Activated naive CD4-positive, alpha-beta T cell treated with anti-CD3 and anti-CD28 coated beads, Interleukin-2, amount 50 U/mL, for 72 hours (primary cell): Measurements from ENCODE around the gene SLC2A3. TPM values are rescaled to one million over a fixed set of nuclear protein-coding genes. Genes with fewer than 3 reads are reported as not detected.
"Not testable (repeated sequence)": the region's sequence is repeated elsewhere in the genome, so short reads cannot be mapped to it uniquely, and the experiment has no call there.

ENCODE experiments used
- ATAC-seq, 2 donors: fragments of 150-1000 bp; cut with Tn5 transposase; 2 replicates each; pipeline ENCODE4 v1.10.0; 2021; ENCODE audit warnings: mild to moderate bottlenecking in 2 of 2, moderate library complexity in 2 of 2
- DNase-seq, 2 donors: peaks; one replicate each; pipeline ENCODE4 v3.0.0; 2021 to 2022; ENCODE audit warnings: low spot score in 2 of 2
- H3K27ac Mint-ChIP-seq, 2 donors: one replicate each; pipeline ENCODE4 v1.8.0; 2022; ENCODE audit warnings: mild to moderate bottlenecking in 2 of 2, mixed read lengths in 2 of 2
- H3K36me3 Mint-ChIP-seq, 2 donors: one replicate each; pipeline ENCODE4 v1.8.0; 2022; ENCODE audit warnings: mixed read lengths in 2 of 2
- H3K9me3 Mint-ChIP-seq, 2 donors: one replicate each; pipeline ENCODE4 v1.8.0; 2022; ENCODE audit warnings: mixed read lengths in 2 of 2
- total RNA-seq, 2 donors: library from RNA; stranded (reverse); gene quantifications; one replicate each; pipeline ENCODE4 v1.2.3, GENCODE V29; 2022

SLC2A3 gene
- 100 to 1,000 TPM; 207 to 521 TPM for total RNA-seq

DNA sequence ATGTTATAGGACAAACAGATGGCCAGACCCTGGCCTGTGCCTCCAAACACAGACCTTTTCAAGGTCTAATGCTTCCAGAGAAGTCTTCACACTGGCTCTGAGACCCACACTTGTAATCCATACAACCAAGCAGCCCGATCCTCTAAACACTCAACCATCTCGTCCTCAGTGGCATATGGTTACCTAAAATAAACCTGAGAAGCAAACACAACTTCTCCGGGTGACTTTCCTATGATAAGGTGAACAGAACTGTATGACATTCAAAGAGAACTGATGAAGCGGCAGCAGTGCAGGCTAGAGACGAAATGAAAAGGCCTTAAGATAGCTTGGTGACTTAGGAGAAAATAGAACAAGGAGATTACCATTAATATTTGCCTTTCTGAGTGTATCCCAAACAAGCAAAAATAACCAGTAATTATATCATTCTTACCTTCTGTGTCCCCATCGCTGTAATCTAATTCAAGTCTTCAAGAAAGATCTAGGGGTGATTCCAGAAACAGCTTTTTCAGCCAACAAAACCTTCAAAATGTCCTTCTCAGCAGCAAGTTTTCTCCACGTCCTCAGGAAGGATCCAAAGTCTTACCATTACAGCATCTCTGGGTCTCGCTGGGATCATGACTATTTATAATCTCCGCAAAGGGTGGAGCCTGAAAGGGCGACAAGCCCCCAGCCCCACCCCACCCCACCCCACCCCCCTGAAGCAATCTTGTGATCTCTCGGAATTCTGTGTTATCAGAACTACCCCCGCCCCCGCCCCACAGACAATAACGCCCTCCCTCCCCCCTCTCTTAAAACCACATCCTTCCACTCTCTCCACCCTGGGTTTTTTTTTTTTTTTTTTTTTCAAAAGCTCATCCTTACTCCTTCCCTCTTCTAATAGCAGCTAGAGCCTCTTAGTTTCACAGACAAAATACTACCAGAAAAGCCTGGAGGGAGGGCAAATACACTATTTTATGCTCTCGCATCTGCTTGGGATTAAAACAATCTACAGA is at the start of gene SLC2A3:
TSS of gene SLC2A3 (minus strand) at position 598 of the 992 bp plus-strand sequence. CDS start at position 445, 153 bp downstream.
- peak; percentile 78 to 92 for DNase-seq
- peaks cover 7 to 9% of the 10 kb centered on the region in 2 donors for H3K36me3 Mint-ChIP-seq
- H3K9me3 Mint-ChIP-seq: no peaks in the 10 kb centered on the region
- H3K27ac Mint-ChIP-seq: peak within 1 kb of the TSS in 1 of 2 donors; percentile 31
- ATAC-seq: peak; percentile 60 to 69

- Mint-ChIP-seq H3K36me3 (no peaks in the 10 kb centered on the region), H3K9me3 (no peaks in the 10 kb centered on the region), H3K27ac (no peak overlapping the region)
- DNase-seq (no peak), ATAC-seq (no peak)
Measured at GRCh38 chr12:7984900-7985299, 48.9 kb upstream of the SLC2A3 start.

- not testable (repeated sequence) for ATAC-seq, H3K27ac Mint-ChIP-seq, H3K36me3 Mint-ChIP-seq, H3K9me3 Mint-ChIP-seq, DNase-seq
Measured at GRCh38 chr12:7983460-7983859, 47.5 kb upstream of the SLC2A3 start.

- not testable (repeated sequence) for H3K27ac Mint-ChIP-seq, ATAC-seq, H3K9me3 Mint-ChIP-seq, H3K36me3 Mint-ChIP-seq, DNase-seq
Measured at GRCh38 chr12:7983019-7983418, 47.0 kb upstream of the SLC2A3 start.

- not testable (repeated sequence) for H3K36me3 Mint-ChIP-seq, DNase-seq, ATAC-seq, H3K9me3 Mint-ChIP-seq, H3K27ac Mint-ChIP-seq
Measured at GRCh38 chr12:7982332-7982735, 46.3 kb upstream of the SLC2A3 start.

DNA sequence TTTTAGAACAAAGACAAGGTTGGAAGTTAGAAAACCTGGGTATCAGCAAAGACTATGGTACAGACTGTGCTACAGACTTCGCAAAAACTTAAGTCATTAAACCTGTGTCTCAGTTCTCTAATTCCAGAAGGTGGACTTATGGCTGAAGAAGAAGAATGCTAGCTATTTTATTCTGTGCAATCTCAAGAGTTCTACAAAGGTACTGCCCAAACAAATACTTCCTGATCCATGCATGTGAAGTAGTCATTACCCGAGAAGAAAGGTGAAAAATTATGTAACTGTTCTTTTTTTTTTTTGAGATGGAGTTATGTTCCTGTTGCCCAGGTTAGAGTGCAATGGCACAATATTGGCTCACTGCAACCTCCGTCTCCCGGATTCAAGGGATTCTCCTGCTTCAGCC is 45.5 kb upstream of the SLC2A3 start:
- no peaks in the 10 kb centered on the region for H3K9me3 Mint-ChIP-seq
- ATAC-seq (no peak), DNase-seq (no peak)
- no peak overlapping the region for H3K27ac Mint-ChIP-seq
- H3K36me3 Mint-ChIP-seq: no peaks in the 10 kb centered on the region

- not testable (repeated sequence) for H3K9me3 Mint-ChIP-seq, DNase-seq, H3K36me3 Mint-ChIP-seq, H3K27ac Mint-ChIP-seq, ATAC-seq
Measured at GRCh38 chr12:7977351-7978124, 41.6 kb upstream of the SLC2A3 start.

DNA sequence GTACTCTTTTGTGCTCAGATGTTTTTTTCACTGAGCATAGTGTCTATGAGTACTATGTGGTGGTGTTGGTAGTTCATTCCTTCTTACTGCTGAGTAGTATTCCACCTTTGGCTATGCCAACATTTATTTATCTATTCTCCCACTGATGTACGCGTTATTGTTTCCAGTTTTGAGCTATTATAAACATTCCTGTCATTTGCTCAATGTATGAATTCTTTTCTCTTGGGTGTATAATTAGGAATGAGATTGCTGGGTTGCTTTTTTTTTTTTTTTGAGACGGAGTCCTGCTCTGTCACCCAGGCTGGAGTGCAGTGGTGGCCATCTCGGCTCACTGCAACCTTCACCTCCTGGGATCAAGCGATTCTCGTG is 37.5 kb upstream of the SLC2A3 start:
- H3K27ac Mint-ChIP-seq: peak overlapping the region; percentile 62 to 96
- H3K9me3 Mint-ChIP-seq: no peaks in the 10 kb centered on the region
- peaks cover 13 to 15% of the 10 kb centered on the region in 2 donors for H3K36me3 Mint-ChIP-seq
- DNase-seq (no peak), ATAC-seq (no peak)

GRCh38 chr12:7972734-7973456 is 36.9 kb upstream of the SLC2A3 start:
- Mint-ChIP-seq H3K27ac (peak overlapping the region; percentile 91 to 96), H3K9me3 (no peaks in the 10 kb centered on the region), H3K36me3 (peaks cover 13 to 15% of the 10 kb centered on the region in 2 donors)
- ATAC-seq (no peak), DNase-seq (no peak)

DNA sequence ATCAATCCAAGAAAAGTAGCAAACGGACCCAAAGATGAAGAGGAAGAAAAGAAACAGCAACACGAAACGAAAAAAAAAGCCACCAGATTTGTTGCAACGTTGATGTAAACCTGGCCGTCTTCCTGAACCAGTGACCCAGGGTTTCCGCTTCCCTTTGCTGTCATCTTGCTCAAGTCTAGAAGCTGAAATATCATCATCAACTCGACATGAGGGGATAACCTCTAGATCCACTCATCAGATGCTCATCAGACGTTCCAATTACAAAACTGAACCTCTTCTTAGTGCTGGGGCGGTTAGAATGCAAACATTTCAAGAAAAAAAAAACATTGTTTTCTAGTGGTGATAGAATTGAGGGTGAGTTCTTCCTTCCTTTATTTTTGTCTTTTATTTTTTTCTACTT is 36.3 kb upstream of the SLC2A3 start:
- DNase-seq, H3K9me3 Mint-ChIP-seq: not testable (repeated sequence)
- peak; percentile 24 to 42 for ATAC-seq
- Mint-ChIP-seq H3K36me3 (peaks cover 13 to 16% of the 10 kb centered on the region in 2 donors), H3K27ac (peak overlapping the region; percentile 91 to 96)

DNA sequence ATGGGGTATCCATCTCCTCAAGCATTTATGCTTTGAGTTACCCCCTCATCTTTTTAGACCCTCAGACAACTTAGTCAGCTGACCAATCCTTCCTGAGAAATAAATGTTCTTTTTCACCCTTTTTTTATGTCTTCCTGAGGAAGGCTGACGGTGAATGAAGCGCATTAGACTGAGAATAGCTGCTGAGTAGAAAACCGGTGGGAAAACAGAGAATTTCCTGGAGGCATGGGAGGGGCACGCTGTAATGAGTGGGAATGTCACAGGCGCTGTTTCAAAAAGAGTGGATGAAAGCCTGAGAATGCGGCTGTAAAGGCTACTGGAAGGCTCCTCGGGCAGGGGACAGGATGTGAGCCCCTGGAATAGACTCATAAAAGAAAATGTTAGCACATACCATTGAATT is 35.8 kb upstream of the SLC2A3 start:
- peak overlapping the region; percentile 37 to 96 for H3K27ac Mint-ChIP-seq
- peaks cover 13 to 21% of the 10 kb centered on the region in 2 donors for H3K36me3 Mint-ChIP-seq
- ATAC-seq, H3K9me3 Mint-ChIP-seq, DNase-seq: not testable (repeated sequence)

DNA sequence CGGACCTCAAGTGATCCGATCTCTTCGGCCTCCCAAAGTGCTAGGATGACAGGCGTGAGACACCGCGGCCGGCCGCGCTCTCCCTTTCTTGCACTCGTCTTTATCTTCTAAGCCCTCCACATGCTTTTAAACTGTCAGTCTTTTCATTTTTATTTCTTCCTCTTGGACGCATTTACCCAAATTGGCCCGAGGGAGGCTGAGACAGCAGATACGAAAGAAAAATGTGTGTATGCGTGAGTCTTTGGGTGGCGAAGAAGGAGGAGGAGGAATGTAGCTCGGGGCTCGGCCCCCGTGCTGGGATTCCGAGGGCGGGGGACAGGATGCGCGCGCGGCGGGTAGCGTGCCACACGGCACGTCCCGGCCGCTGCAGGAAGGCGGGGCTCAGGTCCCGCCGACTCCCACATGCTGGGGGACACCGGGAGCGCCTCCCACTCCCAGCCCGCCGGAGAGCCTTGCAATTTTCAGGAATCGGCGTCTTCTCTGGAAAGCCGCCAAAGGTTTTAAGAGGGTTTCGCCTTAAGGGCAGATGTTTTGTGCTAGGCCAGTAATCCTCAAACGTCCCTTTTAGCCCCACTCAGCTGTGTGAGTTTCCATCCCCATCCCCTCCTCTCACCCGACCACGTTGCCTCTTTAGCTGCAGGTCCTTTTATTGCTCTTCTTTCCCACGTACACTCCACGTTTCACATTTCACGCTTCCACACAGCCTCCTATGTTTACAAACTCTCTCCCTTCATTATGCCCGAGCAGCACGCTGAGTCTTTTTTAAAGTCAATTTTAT is 34.7 kb upstream of the SLC2A3 start:
- peak; percentile 84 to 88 for DNase-seq

GRCh38 chr12:7966563-7966962 is 30.6 kb upstream of the SLC2A3 start:
- DNase-seq (no peak), ATAC-seq (no peak)
- no peaks in the 10 kb centered on the region for H3K9me3 Mint-ChIP-seq
- peaks cover 13 to 33% of the 10 kb centered on the region in 2 donors for H3K36me3 Mint-ChIP-seq
- no peak overlapping the region for H3K27ac Mint-ChIP-seq

More for the DNA sequence above, 34.7 kb upstream of the SLC2A3 start:
- peak; percentile 93 to 94 for ATAC-seq
- H3K9me3 Mint-ChIP-seq: no peaks in the 10 kb centered on the region
- H3K27ac Mint-ChIP-seq: peak overlapping the region; percentile 96 to 97
- H3K36me3 Mint-ChIP-seq: peaks cover 13 to 24% of the 10 kb centered on the region in 2 donors

- H3K36me3 Mint-ChIP-seq: peaks cover 0 to 24% of the 10 kb centered on the region in 2 donors
- ATAC-seq, H3K27ac Mint-ChIP-seq, H3K9me3 Mint-ChIP-seq, DNase-seq: not testable (repeated sequence)
Measured at GRCh38 chr12:7964669-7965068, 28.7 kb upstream of the SLC2A3 start.

DNA sequence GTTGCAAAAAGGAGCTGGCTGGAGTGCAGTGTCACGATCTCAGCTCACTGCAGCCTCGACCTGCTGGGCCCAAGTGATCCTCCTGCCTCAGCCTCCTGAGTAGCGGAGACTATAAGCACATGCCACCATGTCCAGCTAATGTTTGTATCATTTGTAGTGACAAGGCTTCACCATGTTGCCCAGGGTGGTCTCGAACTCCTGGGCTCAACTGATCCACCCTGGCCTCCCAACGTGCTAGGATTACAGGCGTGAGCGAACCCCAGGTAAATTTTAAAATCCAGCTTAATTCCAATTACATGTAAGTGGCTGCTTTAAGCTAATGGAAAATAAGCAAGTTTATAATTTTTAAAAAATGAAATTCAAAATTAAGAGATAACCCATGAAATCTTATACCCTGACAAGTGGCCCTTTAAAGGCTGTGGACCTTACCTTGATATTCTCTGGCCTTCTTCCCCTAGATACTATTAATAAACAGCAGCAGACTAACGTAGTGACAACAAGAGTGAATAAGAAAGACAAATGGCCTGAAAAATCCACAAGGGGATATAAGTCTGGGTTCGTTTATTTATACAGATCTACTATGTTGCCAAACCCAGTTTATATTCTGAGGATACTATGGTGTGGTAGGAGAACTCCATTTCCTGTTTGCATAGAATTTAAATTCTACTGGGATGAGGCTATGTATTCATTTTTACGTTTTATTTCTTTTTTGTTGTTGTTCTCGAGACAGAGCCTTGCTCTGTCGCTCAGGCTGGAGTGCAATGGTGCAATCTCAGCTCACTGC is 25.6 kb upstream of the SLC2A3 start:
- DNase-seq: no peak
- Mint-ChIP-seq H3K36me3 (peaks cover 0 to 11% of the 10 kb centered on the region in 2 donors), H3K9me3 (no peaks in the 10 kb centered on the region), H3K27ac (peak overlapping the region in 1 of 2 donors; percentile 89)
- ATAC-seq: no peak
